ENCODE measurements around the gene TMEM89.

DNA sequence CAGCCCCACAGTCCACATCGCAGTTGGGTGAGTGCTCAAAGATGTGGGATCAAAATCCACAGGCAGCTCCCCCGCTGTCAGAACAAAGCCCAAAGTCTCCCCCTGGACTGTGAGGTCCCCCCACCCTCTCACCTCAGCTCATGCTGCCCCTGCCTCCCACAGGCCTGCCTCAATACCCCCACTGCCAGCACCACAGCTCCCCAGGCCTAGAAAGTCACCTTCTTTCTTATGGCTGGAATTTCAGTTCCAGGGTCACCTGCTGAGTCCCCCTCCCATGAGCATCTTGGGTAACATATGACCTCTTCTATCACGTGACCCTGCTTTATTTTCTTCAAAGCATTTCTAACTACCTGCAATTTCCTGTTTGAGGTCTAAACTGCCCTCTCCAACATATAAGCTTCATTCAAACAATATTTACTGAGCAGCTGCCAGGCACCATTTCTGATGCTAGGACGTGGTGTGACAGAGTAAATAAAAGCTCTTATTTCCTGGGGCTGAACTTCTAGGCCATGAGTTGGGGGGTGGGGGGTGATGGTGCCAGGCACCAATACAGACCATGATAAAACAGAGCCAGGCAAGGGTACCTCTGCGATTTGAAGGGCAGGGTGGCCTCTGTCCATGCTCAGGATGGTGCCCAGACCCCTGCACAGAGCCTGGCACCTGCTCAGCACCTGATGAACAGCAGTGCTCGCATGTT is 2.4 kb upstream of the TMEM89 start:
- TF ChIP-seq POLR2A (IDR thresholded peaks at IDR 0.05; ENCODE audit: low read depth, low read length): no peak
- no peak for TF ChIP-seq TAF1 (IDR thresholded peaks at IDR 0.05; ENCODE audit: borderline replicate concordance, low read depth, low read length)
- TF ChIP-seq POLR2AphosphoS5 (IDR thresholded peaks at IDR 0.05; ENCODE audit: low read depth, low read length): no peak

Data from GM12892 (cell line).